Measurements from ENCODE around the gene SUSD4.

Gene SUSD4

GRCh38 chr1:223250632-223251015 lies 113.4 kb downstream of the SUSD4 start:
- peak; percentile 59 for DNase-seq (ENCODE audit: low spot score)
- TF ChIP-seq CTCF (IDR thresholded peaks at IDR 0.05), result no peak
- no peak overlapping the region for H3K27ac ChIP-seq
- no peak overlapping the region for H3K4me3 ChIP-seq

GRCh38 chr1:223249854-223250631 lies 113.9 kb downstream of the SUSD4 start:
- DNase-seq (ENCODE audit: low spot score), result no peak
- H3K4me3 ChIP-seq, result no peak overlapping the region
- H3K27ac ChIP-seq, result no peak overlapping the region
- no peak for TF ChIP-seq CTCF (IDR thresholded peaks at IDR 0.05)

GRCh38 chr1:223248770-223249140 lies 115.2 kb downstream of the SUSD4 start:
- no peak overlapping the region for H3K27ac ChIP-seq
- peak; percentile 21 for DNase-seq (ENCODE audit: low spot score)
- no peak for TF ChIP-seq CTCF (IDR thresholded peaks at IDR 0.05)
- H3K4me3 ChIP-seq, result no peak overlapping the region

DNA sequence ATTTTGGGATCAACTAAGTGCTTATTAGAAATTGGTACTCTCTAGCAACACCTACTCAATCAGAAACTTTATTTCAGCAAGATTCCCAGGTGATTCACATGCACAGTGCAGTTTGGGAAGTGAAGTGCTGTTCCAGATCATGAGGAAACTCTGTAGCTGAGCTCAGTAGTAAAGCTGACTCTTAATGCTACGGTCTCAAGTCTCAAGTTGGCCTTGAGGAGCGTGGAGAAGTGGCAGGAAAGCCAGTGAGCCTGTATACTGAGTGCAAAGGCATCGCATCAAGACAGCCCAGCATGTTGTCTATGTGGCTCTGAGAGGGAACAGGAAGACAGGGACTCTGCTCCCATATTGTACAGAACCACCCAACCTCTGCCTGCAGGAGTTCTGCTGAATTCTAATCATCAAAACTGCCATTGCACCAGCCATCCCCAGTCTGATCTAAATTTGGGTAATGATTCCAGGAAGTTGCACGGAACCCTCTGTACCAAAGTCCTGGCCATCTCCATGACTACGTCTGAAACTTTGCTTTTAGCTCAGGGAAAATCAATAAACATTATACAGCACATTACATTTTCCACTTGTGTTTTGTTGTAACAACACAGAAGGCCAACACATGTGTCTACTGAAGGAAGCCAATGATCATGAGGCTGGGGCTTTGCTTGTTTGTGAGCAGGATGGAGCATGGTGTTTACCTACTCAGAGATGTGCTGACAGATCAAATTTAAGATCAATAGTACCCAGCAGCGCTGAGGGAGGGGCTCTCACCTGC lies 115.8 kb downstream of the SUSD4 start:
- no peak for TF ChIP-seq CTCF (IDR thresholded peaks at IDR 0.05)
- Histone ChIP-seq H3K4me3 (no peak overlapping the region), H3K27ac (no peak overlapping the region)
- peak; percentile 29 for DNase-seq (ENCODE audit: low spot score)

DNA sequence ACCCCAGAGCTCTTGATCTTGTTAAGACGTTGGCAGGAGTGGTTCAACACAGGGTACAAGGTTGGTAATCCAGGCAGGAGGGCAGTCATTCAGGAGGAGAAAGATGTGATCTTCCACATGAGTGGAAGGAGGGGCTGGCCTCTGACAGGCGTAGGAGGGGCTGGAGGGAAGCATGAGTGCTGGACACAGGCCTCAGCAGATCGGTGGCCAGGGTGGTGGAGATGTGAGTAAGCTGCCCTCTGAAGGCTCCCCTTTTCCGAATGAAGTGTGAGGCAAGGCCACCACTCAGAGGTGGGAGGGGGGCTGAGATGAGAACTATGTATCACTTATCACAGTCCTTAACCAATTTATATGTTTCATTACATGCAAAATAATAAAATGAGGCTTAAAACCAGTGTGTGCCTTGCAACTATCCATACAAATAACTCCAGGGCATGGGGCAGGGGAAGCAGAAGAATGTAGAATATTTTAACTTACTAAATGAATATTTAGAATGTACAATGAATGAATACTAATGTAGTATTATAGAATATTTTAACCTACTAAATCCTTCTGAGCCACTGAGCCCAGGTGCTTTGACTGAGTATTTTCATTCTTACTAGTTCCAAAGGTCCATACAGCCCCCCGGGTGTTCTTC lies 117.4 kb downstream of the SUSD4 start:
- H3K4me3 ChIP-seq, result no peak overlapping the region
- no peak for TF ChIP-seq CTCF (IDR thresholded peaks at IDR 0.05)
- H3K27ac ChIP-seq, result no peak overlapping the region
- DNase-seq (ENCODE audit: low spot score), result peak; percentile 47

- H3K4me3 ChIP-seq, result no peak overlapping the region
- peak; percentile 9 for DNase-seq (ENCODE audit: low spot score)
- no peak for TF ChIP-seq CTCF (IDR thresholded peaks at IDR 0.05)
- H3K27ac ChIP-seq, result no peak overlapping the region
These were observed 118.0 kb downstream of the SUSD4 start for GRCh38 chr1:223245983-223246382.

Data from coronary artery (tissue), 2 donors.